Uterus (tissue), 4 donors: ENCODE measurements around the gene SLC22A31. TPM values are rescaled to one million over a fixed set of nuclear protein-coding genes. Genes with fewer than 3 reads are reported as not detected.
"Not testable (repeated sequence)": the region's sequence is repeated elsewhere in the genome, so short reads cannot be mapped to it uniquely, and the experiment has no call there.

ENCODE experiments used
- DNase-seq, 2 donors: peaks; one replicate each; pipeline ENCODE4 v3.0.0-alpha.2; 2019 to 2020
- H3K27ac ChIP-seq, 2 donors: fragments of 200-600 bp; sonication (generic); 1 replicate in 1 of 2; 2 replicates in 1 of 2; pipeline ENCODE4 v1.5.1; 2016 to 2018
- H3K27me3 ChIP-seq, 2 donors: fragments of 200-600 bp; sonication (generic); one replicate each; pipeline ENCODE4 v1.5.1; 2018 to 2019; ENCODE audit warnings: control low read depth in 1 of 2
- H3K36me3 ChIP-seq, 2 donors: fragments of 200-600 bp; sonication (generic); one replicate each; pipeline ENCODE4 v1.5.1; 2019; ENCODE audit warnings: control low read depth in 1 of 2
- H3K4me1 ChIP-seq, 2 donors: fragments of 200-600 bp; sonication (generic); one replicate each; pipeline ENCODE4 v1.5.1; 2018 to 2019; ENCODE audit warnings: control low read depth in 1 of 2
- H3K4me3 ChIP-seq, 2 donors: fragments of 200-600 bp; sonication (generic); 1 replicate in 1 of 2; 2 replicates in 1 of 2; pipeline ENCODE4 v1.5.1; 2018 to 2019; ENCODE audit warnings: mild to moderate bottlenecking in 1 of 2
- H3K9me3 ChIP-seq, 2 donors: fragments of 200-600 bp; sonication (generic); one replicate each; pipeline ENCODE4 v1.5.1; 2019; ENCODE audit warnings: control low read depth in 1 of 2
- CTCF ChIP-seq, 4 experiments: fragments of 200-600 bp in 2 of 4; fragments of 450-650 bp in 2 of 4; sonication (generic) in 2 of 4; IDR thresholded peaks; one replicate each; pipeline ENCODE4 v1.5.1; 2016 to 2019; ENCODE audit warnings: antibody characterized with exemption in 4 of 4, mild to moderate bottlenecking in 2 of 4, moderate library complexity in 1 of 4
- POLR2A ChIP-seq, 2 donors: fragments of 450-650 bp; IDR thresholded peaks; one replicate each; pipeline ENCODE4 v1.6.1; 2016; ENCODE audit warnings: antibody characterized with exemption in 2 of 2, mild to moderate bottlenecking in 1 of 2, moderate library complexity in 1 of 2
- intact Hi-C: fragments of 100-400 bp; cut with DNase I; formaldehyde crosslinking; loops from one replicate; pipeline ENCODE4 v1.15.1; 2023; ENCODE audit warnings: low total_unique reads
- total RNA-seq, 4 donors: library from RNA; depleted of rRNA in 3 of 4; stranded (reverse); fragments of >200 nt in 3 of 4; gene quantifications; one replicate each; pipeline versions ENCODE4 v1.1.0 to v1.2.4, GENCODE V29; 2014 to 2023
- donor health status: DM: yes; HTN: yes; CAD: no.

The SLC22A31 gene
- not detected for total RNA-seq

- Histone ChIP-seq H3K4me1 (peaks cover 0 to 16% of the 10 kb centered on the region in 2 donors), H3K27ac (no peak within 1 kb of the TSS), H3K4me3 (peak within 1 kb of the TSS in 1 of 2 donors; percentile 23), H3K27me3 (peaks cover 13 to 46% of the 10 kb centered on the region in 2 donors), H3K9me3 (no peaks in the 10 kb centered on the region), H3K36me3 (no peaks in the 10 kb centered on the region)
- no peak for DNase-seq
- intact Hi-C loops = no loop called here
- TF ChIP-seq CTCF (IDR thresholded peaks at IDR 0.05) = no peak
- no peak for TF ChIP-seq POLR2A (IDR thresholded peaks at IDR 0.05)
These were observed at the start of gene SLC22A31 for GRCh38 chr16:89200124-89200849. Gene SLC22A31 (minus strand): TSS chr16:89200537. CDS start chr16:89200501, 36 bp downstream.

- no peak for DNase-seq
- Histone ChIP-seq H3K27me3 (peaks cover 0 to 2% of the 10 kb centered on the region in 2 donors), H3K4me3 (peak overlapping the region in 1 of 2 donors; percentile 49), H3K36me3 (no peaks in the 10 kb centered on the region), H3K27ac (no peak overlapping the region), H3K4me1 (peaks cover 0 to 14% of the 10 kb centered on the region in 2 donors), H3K9me3 (no peaks in the 10 kb centered on the region)
- TF ChIP-seq POLR2A (IDR thresholded peaks at IDR 0.05) (no peak), CTCF (IDR thresholded peaks at IDR 0.05) (no peak)
- intact Hi-C loops = no loop called here
These were observed 48.1 kb upstream of the SLC22A31 start for GRCh38 chr16:89248196-89248982.

GRCh38 chr16:89247734-89248075, 47.4 kb upstream of the SLC22A31 start:
- Histone ChIP-seq H3K4me3 (peak overlapping the region in 1 of 2 donors; percentile 49), H3K4me1 (peaks cover 0 to 14% of the 10 kb centered on the region in 2 donors)
- H3K27ac ChIP-seq, intact Hi-C loops, DNase-seq, H3K36me3 ChIP-seq, H3K9me3 ChIP-seq, H3K27me3 ChIP-seq: not testable (repeated sequence)

- Histone ChIP-seq H3K4me3 (peak overlapping the region; percentile 28 to 49), H3K27me3 (peaks cover 0 to 2% of the 10 kb centered on the region in 2 donors), H3K36me3 (no peaks in the 10 kb centered on the region), H3K9me3 (no peaks in the 10 kb centered on the region), H3K4me1 (peaks cover 0 to 14% of the 10 kb centered on the region in 2 donors), H3K27ac (peak overlapping the region in 1 of 2 donors; percentile 45)
- DNase-seq = peak; percentile 85 to 86
- peak in 1 of 2 donors; percentile 19 for TF ChIP-seq POLR2A (IDR thresholded peaks at IDR 0.05)
- TF ChIP-seq CTCF (IDR thresholded peaks at IDR 0.05) = no peak
- intact Hi-C loops = no loop called here
These were observed 46.8 kb upstream of the SLC22A31 start for GRCh38 chr16:89246903-89247733.

- H3K27ac ChIP-seq = no peak overlapping the region
- H3K27me3 ChIP-seq = peaks cover 0 to 2% of the 10 kb centered on the region in 2 donors
- H3K36me3 ChIP-seq = no peaks in the 10 kb centered on the region
- intact Hi-C loops = no loop called here
- no peak for DNase-seq
- H3K4me1 ChIP-seq = peaks cover 0 to 14% of the 10 kb centered on the region in 2 donors
- peak overlapping the region; percentile 28 to 49 for H3K4me3 ChIP-seq
- H3K9me3 ChIP-seq = no peaks in the 10 kb centered on the region
- TF ChIP-seq POLR2A (IDR thresholded peaks at IDR 0.05) (no peak), CTCF (IDR thresholded peaks at IDR 0.05) (no peak)
These were observed 46.1 kb upstream of the SLC22A31 start for GRCh38 chr16:89246383-89246902.
